Astrocyte (in vitro differentiated cells and primary cell): ENCODE measurements around the gene PDSS2.

ENCODE experiments used
- EZH2 ChIP-seq: IDR thresholded peaks from 2 replicates; pipeline ENCODE4 v1.6.1; 2012; ENCODE audit warnings: mild to moderate bottlenecking, low read length, inconsistent platforms; ENCODE audit not compliant: insufficient read depth
- TF ChIP-seq, protein P1 (sequence below): IDR thresholded peaks from 2 replicates; pipeline ENCODE4 v1.5.1; 2011; ENCODE audit warnings: low read depth, mild to moderate bottlenecking, inconsistent platforms, low read length, moderate library complexity; ENCODE audit not compliant: insufficient read depth

DNA sequence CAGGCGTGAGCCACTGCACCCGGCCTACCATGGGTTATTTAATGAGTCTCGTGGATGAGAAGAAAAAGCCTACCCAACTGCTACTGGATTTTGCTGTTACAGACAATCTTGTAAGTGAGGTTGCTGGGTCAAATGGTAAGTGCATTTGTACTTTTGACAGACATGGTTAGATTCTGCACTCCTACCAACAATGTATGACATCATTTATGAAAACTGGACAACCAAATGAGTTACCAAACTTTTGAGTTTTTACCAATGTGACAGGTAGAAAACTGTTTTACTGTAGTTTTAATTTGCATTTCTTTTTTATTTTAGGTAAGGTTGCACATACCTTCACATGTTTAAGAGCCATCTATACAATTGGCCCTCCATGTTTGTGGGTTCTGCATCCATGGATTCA, 48.2 kb downstream of the PDSS2 start:
- TF ChIP-seq EZH2 = no peak
- TF ChIP-seq, protein P1, sequence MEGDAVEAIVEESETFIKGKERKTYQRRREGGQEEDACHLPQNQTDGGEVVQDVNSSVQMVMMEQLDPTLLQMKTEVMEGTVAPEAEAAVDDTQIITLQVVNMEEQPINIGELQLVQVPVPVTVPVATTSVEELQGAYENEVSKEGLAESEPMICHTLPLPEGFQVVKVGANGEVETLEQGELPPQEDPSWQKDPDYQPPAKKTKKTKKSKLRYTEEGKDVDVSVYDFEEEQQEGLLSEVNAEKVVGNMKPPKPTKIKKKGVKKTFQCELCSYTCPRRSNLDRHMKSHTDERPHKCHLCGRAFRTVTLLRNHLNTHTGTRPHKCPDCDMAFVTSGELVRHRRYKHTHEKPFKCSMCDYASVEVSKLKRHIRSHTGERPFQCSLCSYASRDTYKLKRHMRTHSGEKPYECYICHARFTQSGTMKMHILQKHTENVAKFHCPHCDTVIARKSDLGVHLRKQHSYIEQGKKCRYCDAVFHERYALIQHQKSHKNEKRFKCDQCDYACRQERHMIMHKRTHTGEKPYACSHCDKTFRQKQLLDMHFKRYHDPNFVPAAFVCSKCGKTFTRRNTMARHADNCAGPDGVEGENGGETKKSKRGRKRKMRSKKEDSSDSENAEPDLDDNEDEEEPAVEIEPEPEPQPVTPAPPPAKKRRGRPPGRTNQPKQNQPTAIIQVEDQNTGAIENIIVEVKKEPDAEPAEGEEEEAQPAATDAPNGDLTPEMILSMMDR = no peak
